OCI-LY7 (cell line): Measurements from ENCODE around the gene HOXB1. TPM values are rescaled to one million over a fixed set of nuclear protein-coding genes. Genes with fewer than 3 reads are reported as not detected.

ENCODE experiments used
- BruUV-seq: library from RNA; stranded (reverse); fragments of 400-500 nt; replicated peaks from 2 replicates; lab custom pipeline; 2021; lab: Mats Ljungman, UMichigan
- CTCF ChIA-PET: fragments of 300-600 bp; sonication (Branson Sonifier 250); formaldehyde crosslinking; loops from one replicate; lab custom pipeline; 2022; ENCODE audit warnings: antibody characterized with exemption; ENCODE audit not compliant: unreplicated experiment; lab: Charles Lee
- POLR2A ChIA-PET: fragments of 300-600 bp; sonication (Branson Sonifier 250); formaldehyde crosslinking; loops from one replicate; lab custom pipeline; 2022; ENCODE audit warnings: antibody characterized with exemption; lab: Charles Lee
- DNase-seq: peaks from one replicate; pipeline ENCODE4 v3.0.0-alpha.2; 2015; ENCODE audit warnings: low spot score
- H2AFZ ChIP-seq: fragments of 200-600 bp; sonication (generic), shearing (Covaris generic); 2 replicates; pipeline ENCODE4 v1.6.1; 2014; ENCODE audit warnings: mild to moderate bottlenecking, antibody characterized with exemption, low read length, moderate library complexity
- H3K27ac ChIP-seq: fragments of 200-600 bp; sonication (generic); 2 replicates; pipeline ENCODE4 v1.5.1; 2014; ENCODE audit warnings: mixed run types, low read depth, mild to moderate bottlenecking, moderate library complexity, low read length, inconsistent platforms; ENCODE audit not compliant: poor library complexity, severe bottlenecking
- H3K36me3 ChIP-seq: fragments of 200-600 bp; sonication (generic); 2 replicates; pipeline ENCODE4 v1.6.1; 2014; ENCODE audit warnings: mild to moderate bottlenecking, antibody characterized with exemption, low read length, moderate library complexity, mixed read lengths; ENCODE audit not compliant: insufficient read depth
- H3K4me1 ChIP-seq: fragments of 200-600 bp; sonication (generic); 2 replicates; pipeline ENCODE4 v1.5.1; 2014; ENCODE audit warnings: mild to moderate bottlenecking, low read length; ENCODE audit not compliant: insufficient read depth, poor library complexity, severe bottlenecking
- H3K4me2 ChIP-seq: fragments of 200-600 bp; sonication (generic); 2 replicates; pipeline ENCODE4 v1.6.1; 2014; ENCODE audit warnings: mild to moderate bottlenecking, low read length
- H3K4me3 ChIP-seq: fragments of 200-600 bp; sonication (generic); 2 replicates; pipeline ENCODE4 v1.5.1; 2014; ENCODE audit warnings: mild to moderate bottlenecking, low read depth, low read length; ENCODE audit not compliant: poor library complexity, severe bottlenecking
- H3K79me2 ChIP-seq: fragments of 200-600 bp; sonication (generic); 2 replicates; pipeline ENCODE4 v1.6.1; 2016; ENCODE audit warnings: low read depth, mild to moderate bottlenecking, low read length, moderate library complexity, mixed read lengths; ENCODE audit not compliant: insufficient read depth
- H3K9me2 ChIP-seq: fragments of 200-600 bp; sonication (generic); 2 replicates; pipeline ENCODE4 v1.6.1; 2016; ENCODE audit warnings: mild to moderate bottlenecking, low read length, mixed read lengths; ENCODE audit not compliant: insufficient read depth
- H3K9me3 ChIP-seq: fragments of 200-600 bp; sonication (generic); 2 replicates; pipeline ENCODE4 v1.6.1; 2014; ENCODE audit warnings: mild to moderate bottlenecking, mixed run types, low read length, mixed read lengths
- H4K20me1 ChIP-seq: fragments of 200-600 bp; sonication (generic); 2 replicates; pipeline ENCODE4 v1.6.1; 2014; ENCODE audit warnings: mild to moderate bottlenecking, antibody characterized with exemption, low read length, moderate library complexity, mixed read lengths; ENCODE audit not compliant: insufficient read depth
- EZH2phosphoT487 ChIP-seq: fragments of 200-600 bp; sonication (generic); IDR thresholded peaks from 2 replicates; pipeline ENCODE4 v1.6.1; 2018; ENCODE audit warnings: low read depth, borderline replicate concordance, mild to moderate bottlenecking, mixed run types, antibody characterized with exemption, low read length, moderate library complexity, mixed read lengths
- intact Hi-C: fragments of 100-400 bp; cut with micrococcal nuclease; formaldehyde crosslinking; loops from one replicate; pipeline ENCODE4 v1.10.0; 2022; ENCODE audit not compliant: unreplicated experiment
- total RNA-seq, 2 experiments: library from RNA; depleted of rRNA in 1 of 2; stranded (reverse); fragments of >200 nt in 1 of 2; shearing (Covaris generic) in 1 of 2; gene quantifications; 2 replicates each; pipeline ENCODE4 v1.2.3, GENCODE V29; 2014 to 2022
- TF ChIP-seq, protein P1 (sequence below): fragments of 200-600 bp; sonication (generic); conservative IDR thresholded peaks from 2 replicates; pipeline ENCODE4 v1.5.1; 2014; ENCODE audit warnings: mild to moderate bottlenecking, antibody characterized with exemption, low read length, moderate library complexity, mixed read lengths

The HOXB1 gene
- total RNA-seq, 2 experiments from 2014 or later = not detected

DNA sequence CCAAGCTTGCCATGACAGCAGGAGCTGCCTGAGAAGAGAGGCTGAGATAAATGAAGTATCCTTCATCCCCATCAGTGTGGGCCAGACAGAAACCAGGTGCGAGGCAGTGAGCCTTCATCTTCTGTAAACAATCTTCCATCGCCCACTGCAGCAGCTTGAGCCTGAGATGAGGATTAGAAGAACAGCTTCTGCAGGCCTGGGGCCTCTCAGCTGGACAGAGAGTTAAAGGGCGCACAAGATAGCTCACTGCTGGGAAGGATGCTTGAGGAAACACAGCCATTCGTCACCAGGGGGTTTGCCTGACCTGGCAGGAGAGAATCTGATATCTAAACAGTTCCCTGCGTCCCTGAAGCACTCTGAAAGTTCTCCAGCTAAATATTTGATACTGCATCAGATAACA, 27.1 kb downstream of the HOXB1 start:
- no peaks in the 10 kb centered on the region for H4K20me1 ChIP-seq
- TF ChIP-seq, protein P1, sequence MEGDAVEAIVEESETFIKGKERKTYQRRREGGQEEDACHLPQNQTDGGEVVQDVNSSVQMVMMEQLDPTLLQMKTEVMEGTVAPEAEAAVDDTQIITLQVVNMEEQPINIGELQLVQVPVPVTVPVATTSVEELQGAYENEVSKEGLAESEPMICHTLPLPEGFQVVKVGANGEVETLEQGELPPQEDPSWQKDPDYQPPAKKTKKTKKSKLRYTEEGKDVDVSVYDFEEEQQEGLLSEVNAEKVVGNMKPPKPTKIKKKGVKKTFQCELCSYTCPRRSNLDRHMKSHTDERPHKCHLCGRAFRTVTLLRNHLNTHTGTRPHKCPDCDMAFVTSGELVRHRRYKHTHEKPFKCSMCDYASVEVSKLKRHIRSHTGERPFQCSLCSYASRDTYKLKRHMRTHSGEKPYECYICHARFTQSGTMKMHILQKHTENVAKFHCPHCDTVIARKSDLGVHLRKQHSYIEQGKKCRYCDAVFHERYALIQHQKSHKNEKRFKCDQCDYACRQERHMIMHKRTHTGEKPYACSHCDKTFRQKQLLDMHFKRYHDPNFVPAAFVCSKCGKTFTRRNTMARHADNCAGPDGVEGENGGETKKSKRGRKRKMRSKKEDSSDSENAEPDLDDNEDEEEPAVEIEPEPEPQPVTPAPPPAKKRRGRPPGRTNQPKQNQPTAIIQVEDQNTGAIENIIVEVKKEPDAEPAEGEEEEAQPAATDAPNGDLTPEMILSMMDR = no peak
- no peak for TF ChIP-seq EZH2phosphoT487
- ChIA-PET POLR2A (interaction anchor here (1.4 kb wide), 1 partner anchor 9 kb away, joined by 10 read pairs; no protein-coding TSS in a partner anchor), CTCF (no interaction called here)
- H3K9me3 ChIP-seq = no peaks in the 10 kb centered on the region
- no peaks in the 10 kb centered on the region for H3K9me2 ChIP-seq
- no peak overlapping the region for H2AFZ ChIP-seq
- no peaks in the 10 kb centered on the region for H3K36me3 ChIP-seq
- no peak overlapping the region for H3K4me3 ChIP-seq
- H3K27ac ChIP-seq = no peak overlapping the region
- intact Hi-C loops = no loop called here
- no peak for DNase-seq
- BruUV-seq = no TSS peak
- no peak overlapping the region for H3K4me2 ChIP-seq
- H3K79me2 ChIP-seq = no peaks in the 10 kb centered on the region
- H3K4me1 ChIP-seq = peaks cover 21% of the 10 kb centered on the region

DNA sequence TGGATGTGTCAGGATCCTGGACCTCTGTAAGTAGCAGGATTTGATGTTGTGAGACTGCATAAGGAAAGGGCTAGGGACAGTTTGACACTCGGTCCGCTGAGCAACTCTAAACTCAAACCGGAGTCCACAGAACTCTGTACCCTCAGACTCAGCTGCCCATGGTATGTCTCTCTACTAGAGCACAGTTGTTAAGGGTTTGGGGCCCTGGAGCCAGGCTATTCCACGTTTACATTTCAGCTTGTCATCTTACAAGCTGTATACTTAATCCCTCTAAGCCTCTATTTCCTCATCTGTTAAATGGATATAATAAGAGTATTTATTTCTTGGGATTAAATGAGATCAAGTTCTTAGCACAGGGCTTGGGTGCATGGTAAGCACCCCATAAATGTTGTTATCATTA, 27.9 kb downstream of the HOXB1 start:
- BruUV-seq = no TSS peak
- no peak overlapping the region for H3K27ac ChIP-seq
- no peaks in the 10 kb centered on the region for H3K79me2 ChIP-seq
- no peaks in the 10 kb centered on the region for H3K9me2 ChIP-seq
- H2AFZ ChIP-seq = no peak overlapping the region
- ChIA-PET CTCF (no interaction called here), POLR2A (interaction anchor here (1.4 kb wide), 1 partner anchor 10 kb away, joined by 10 read pairs; no protein-coding TSS in a partner anchor)
- H3K4me3 ChIP-seq = no peak overlapping the region
- DNase-seq = no peak
- H3K9me3 ChIP-seq = no peaks in the 10 kb centered on the region
- peaks cover 21% of the 10 kb centered on the region for H3K4me1 ChIP-seq
- no peak for TF ChIP-seq EZH2phosphoT487
- TF ChIP-seq, protein P1 = no peak
- H3K36me3 ChIP-seq = no peaks in the 10 kb centered on the region
- no peak overlapping the region for H3K4me2 ChIP-seq
- H4K20me1 ChIP-seq = no peaks in the 10 kb centered on the region
- intact Hi-C loops = no loop called here

DNA sequence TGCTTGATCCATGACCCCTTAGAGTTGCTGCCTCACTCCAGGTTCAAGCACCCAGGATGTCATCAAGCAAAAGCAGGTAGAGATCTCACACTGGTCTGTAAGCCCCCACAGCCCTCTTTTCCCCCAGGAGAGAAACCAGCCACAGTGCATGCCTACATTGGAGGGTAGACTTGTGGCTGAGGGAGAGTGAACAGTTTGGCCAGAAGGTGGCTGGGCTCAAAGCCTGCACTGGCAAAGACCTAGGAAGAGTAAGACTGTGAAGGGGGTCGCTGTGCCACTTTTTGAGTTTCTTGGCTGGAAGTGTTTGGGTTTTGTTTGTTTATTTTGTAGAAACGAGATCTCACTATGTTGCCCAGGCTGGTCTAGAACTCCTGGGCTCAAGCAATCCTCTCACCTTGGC, 28.5 kb downstream of the HOXB1 start:
- Histone ChIP-seq H3K79me2 (no peaks in the 10 kb centered on the region), H3K4me1 (peaks cover 21% of the 10 kb centered on the region), H3K9me2 (no peaks in the 10 kb centered on the region), H3K36me3 (no peaks in the 10 kb centered on the region), H3K9me3 (no peaks in the 10 kb centered on the region), H3K27ac (no peak overlapping the region), H4K20me1 (no peaks in the 10 kb centered on the region), H3K4me2 (no peak overlapping the region), H2AFZ (no peak overlapping the region), H3K4me3 (no peak overlapping the region)
- ChIA-PET POLR2A (no interaction called here), CTCF (no interaction called here)
- intact Hi-C loops = no loop called here
- no peak for TF ChIP-seq EZH2phosphoT487
- TF ChIP-seq, protein P1 = no peak
- no TSS peak for BruUV-seq
- DNase-seq = no peak
